Right ventricle myocardium superior (tissue), 1 donor: Measurements from ENCODE around the gene RAP1B. TPM values are rescaled to one million over a fixed set of nuclear protein-coding genes. Genes with fewer than 3 reads are reported as not detected.

ENCODE experiments used
- ATAC-seq: fragments of 200-7000 bp; cut with Tn5 transposase; one replicate; pipeline ENCODE4 v1.9.1; 2020; ENCODE audit warnings: mild to moderate bottlenecking; ENCODE audit not compliant: poor library complexity
- DNase-seq: peaks from one replicate; pipeline ENCODE4 v3.0.0-alpha.2; 2020
- intact Hi-C: fragments of 100-400 bp; cut with DNase I; formaldehyde crosslinking; loops from one replicate; pipeline ENCODE4 v1.11.2; 2022
- long read RNA-seq: library from polyadenylated mRNA; unstranded; transcript quantifications from one replicate; pipeline ENCODE4 v2.0.0, GENCODE V29; 2021
- total RNA-seq: library from RNA; stranded (reverse); fragmentation: NEBNext Ultra II Directional; extraction: Animal tissue kit (Norgen Biotek cat#: 25700); gene quantifications from one replicate; pipeline ENCODE4 v1.2.1, GENCODE V29; 2021
- donor health status: DM: no; HTN: yes; CAD: no; lungs with severe emphysema.

The RAP1B gene
- 45.9 TPM for total RNA-seq
- long read RNA-seq, full-length matches to known transcripts, result 39 of 42 reads
- long read RNA-seq, partial matches to known transcripts, result 0 of 42 reads
- long read RNA-seq, other reads (novel, unspliced or antisense), result 3 of 42 reads

- ATAC-seq (peak; percentile 97), DNase-seq (peak; percentile 93)
- intact Hi-C loops, result no loop called here
Measured at GRCh38 chr12:68610370-68611093, at the start of gene RAP1B. Gene RAP1B (plus strand): TSS chr12:68610899. CDS start chr12:68648725, 37,826 bp downstream.

GRCh38 chr12:68561830-68562229, 48.9 kb upstream of the RAP1B start:
- intact Hi-C loops, result no loop called here
- ATAC-seq (no peak), DNase-seq (no peak)

- DNase-seq (no peak), ATAC-seq (no peak)
- intact Hi-C loops, result no loop called here
Measured at GRCh38 chr12:68564166-68564565, 46.5 kb upstream of the RAP1B start.

GRCh38 chr12:68565391-68565903, 45.3 kb upstream of the RAP1B start:
- ATAC-seq (no peak), DNase-seq (no peak)
- intact Hi-C loops, result no loop called here

GRCh38 chr12:68568922-68569569, 41.7 kb upstream of the RAP1B start:
- no peak for DNase-seq
- intact Hi-C loops, result no loop called here
- ATAC-seq, result no peak

- intact Hi-C loops, result no loop called here
- DNase-seq (no peak), ATAC-seq (no peak)
Measured at GRCh38 chr12:68572661-68573060, 38.0 kb upstream of the RAP1B start.

- intact Hi-C loops, result no loop called here
- ATAC-seq (no peak), DNase-seq (no peak)
Measured at GRCh38 chr12:68573406-68573805, 37.3 kb upstream of the RAP1B start.

GRCh38 chr12:68577949-68578348, 32.8 kb upstream of the RAP1B start:
- intact Hi-C loops, result no loop called here
- DNase-seq (no peak), ATAC-seq (no peak)

GRCh38 chr12:68578765-68579164, 31.9 kb upstream of the RAP1B start:
- no peak for ATAC-seq
- no peak for DNase-seq
- intact Hi-C loops, result no loop called here

GRCh38 chr12:68579254-68579653, 31.4 kb upstream of the RAP1B start:
- ATAC-seq (no peak), DNase-seq (no peak)
- intact Hi-C loops, result no loop called here

- DNase-seq (no peak), ATAC-seq (no peak)
- intact Hi-C loops, result no loop called here
Measured at GRCh38 chr12:68580911-68581310, 29.8 kb upstream of the RAP1B start.

GRCh38 chr12:68581926-68582325, 28.8 kb upstream of the RAP1B start:
- no peak for ATAC-seq
- intact Hi-C loops, result no loop called here

GRCh38 chr12:68585966-68586365, 24.7 kb upstream of the RAP1B start:
- intact Hi-C loops, result no loop called here
- no peak for DNase-seq
- ATAC-seq, result no peak

More at GRCh38 chr12:68581926-68582325, 28.8 kb upstream of the RAP1B start:
- DNase-seq, result no peak

- intact Hi-C loops, result no loop called here
- DNase-seq (no peak), ATAC-seq (no peak)
Measured at GRCh38 chr12:68587448-68587873, 23.2 kb upstream of the RAP1B start.

- intact Hi-C loops, result no loop called here
- DNase-seq, result no peak
- no peak for ATAC-seq
Measured at GRCh38 chr12:68589194-68589593, 21.5 kb upstream of the RAP1B start.

- intact Hi-C loops, result no loop called here
- no peak for ATAC-seq
- DNase-seq, result no peak
Measured at GRCh38 chr12:68591734-68592418, 18.8 kb upstream of the RAP1B start.

GRCh38 chr12:68595241-68595640, 15.5 kb upstream of the RAP1B start:
- ATAC-seq, result no peak
- no peak for DNase-seq
- intact Hi-C loops, result no loop called here

GRCh38 chr12:68601767-68602166, 8.9 kb upstream of the RAP1B start:
- ATAC-seq, result no peak

GRCh38 chr12:68602720-68603119, 8.0 kb upstream of the RAP1B start:
- no peak for DNase-seq
- ATAC-seq, result no peak
- intact Hi-C loops, result no loop called here

More at GRCh38 chr12:68601767-68602166, 8.9 kb upstream of the RAP1B start:
- intact Hi-C loops, result no loop called here
- DNase-seq, result no peak
